ENCODE results near the gene AIPL1. TPM values are rescaled to one million over a fixed set of nuclear protein-coding genes. Genes with fewer than 3 reads are reported as not detected.

AIPL1 gene
- total RNA-seq, 1 experiment from 2014 or later: not detected

- TF ChIP-seq REST (IDR thresholded peaks at IDR 0.05; ENCODE audit: low read depth) (no peak), ZFX (IDR thresholded peaks at IDR 0.05) (no peak)
These were observed 47.5 kb downstream of the AIPL1 start (continued) for GRCh38 chr17:6387442-6387841.

GRCh38 chr17:6386041-6386630, 48.8 kb downstream of the AIPL1 start:
- Histone ChIP-seq H2AFZ (ENCODE audit: low read depth, low read length, poor library complexity, severe bottlenecking) (no peak overlapping the region), H3K79me2 (ENCODE audit: insufficient read depth, low read length) (no peaks in the 10 kb centered on the region), H3K4me1 (ENCODE audit: control insufficient read depth in 1 of 2, insufficient read depth in 2 of 2, low read length in 2 of 2) (peaks cover 0 to 3% of the 10 kb centered on the region in 2 experiments; a peak in 1 of 4 replicates), H3K9ac (ENCODE audit: low read length) (no peak overlapping the region), H3K27me3 (ENCODE audit: insufficient read depth, low read length) (peaks cover 11% of the 10 kb centered on the region), H3K4me3 (replicated peaks in 1 of 2; ENCODE audit: low read depth in 1 of 2, low read length in 2 of 2) (no peak overlapping the region), H3K27ac (ENCODE audit: low read depth, low read length) (no peak overlapping the region), H3K9me2 (ENCODE audit: insufficient read depth) (no peaks in the 10 kb centered on the region), H3K4me2 (ENCODE audit: low read length) (no peak overlapping the region), H3K9me3 (ENCODE audit: control insufficient read depth in 1 of 2, insufficient read depth in 1 of 2, low read depth in 1 of 2, low read length in 2 of 2) (no peaks in the 10 kb centered on the region), H3K36me3 (ENCODE audit: control insufficient read depth in 1 of 2, insufficient read depth in 2 of 2, low read length in 2 of 2) (no peaks in the 10 kb centered on the region), H4K20me1 (ENCODE audit: insufficient read depth) (no peaks in the 10 kb centered on the region)
- ATAC-seq: no peak
- ChIA-PET CTCF (no interaction called here), RAD21 (ENCODE audit: low non-redundant PET in 1 of 2, low total read pairs in 2 of 2, uncharacterized antibody in 2 of 2, unreplicated experiment in 2 of 2) (no interaction called here), POLR2A (no interaction called here)
- BruUV-seq (replicated peaks): no TSS peak
- TF ChIP-seq YY1 (IDR thresholded peaks at IDR 0.05; ENCODE audit: extremely low read depth, insufficient replicate concordance, low read depth, low read length): no peak
- no peak for TF ChIP-seq ZBTB33 (IDR thresholded peaks at IDR 0.05; ENCODE audit: extremely low read depth, insufficient replicate concordance, low read length)
- no peak for TF ChIP-seq ATF3 (IDR thresholded peaks at IDR 0.05)
- TF ChIP-seq EZH2phosphoT487 (IDR thresholded peaks at IDR 0.05; ENCODE audit: borderline replicate concordance): no peak
- TF ChIP-seq RAD21 (IDR thresholded peaks at IDR 0.05; ENCODE audit: low read depth): no peak
- TF ChIP-seq TCF7L2 (IDR thresholded peaks at IDR 0.05; ENCODE audit: borderline replicate concordance, extremely low read depth, insufficient read depth, insufficient read length): no peak
- intact Hi-C loops (cut with micrococcal nuclease): no loop called here
- no peak for DNase-seq (ENCODE audit: low read depth, low spot score)
